HL-60 (cell line): ENCODE measurements around the gene IL20RA.

Experiments used
- GABPA ChIP-seq: IDR thresholded peaks from 2 replicates; pipeline ENCODE4 v1.6.1; 2012; ENCODE audit warnings: low read depth
- POLR2AphosphoS5 ChIP-seq: IDR thresholded peaks from 2 replicates; pipeline ENCODE4 v1.6.1; 2012; ENCODE audit warnings: low read depth
- SPI1 ChIP-seq: IDR thresholded peaks from 2 replicates; pipeline ENCODE4 v1.6.1; 2012; ENCODE audit warnings: low read depth, mild to moderate bottlenecking, borderline replicate concordance
- TF ChIP-seq, protein P1 (sequence below): IDR thresholded peaks from one replicate; pipeline ENCODE4 v1.5.1; 2011; ENCODE audit warnings: low read length, control low read depth, inconsistent platforms; ENCODE audit not compliant: insufficient read depth
- TF ChIP-seq, protein P2 (sequence below): IDR thresholded peaks from 2 replicates; pipeline ENCODE4 v1.6.1; 2012; ENCODE audit warnings: low read depth; ENCODE audit not compliant: insufficient replicate concordance

DNA sequence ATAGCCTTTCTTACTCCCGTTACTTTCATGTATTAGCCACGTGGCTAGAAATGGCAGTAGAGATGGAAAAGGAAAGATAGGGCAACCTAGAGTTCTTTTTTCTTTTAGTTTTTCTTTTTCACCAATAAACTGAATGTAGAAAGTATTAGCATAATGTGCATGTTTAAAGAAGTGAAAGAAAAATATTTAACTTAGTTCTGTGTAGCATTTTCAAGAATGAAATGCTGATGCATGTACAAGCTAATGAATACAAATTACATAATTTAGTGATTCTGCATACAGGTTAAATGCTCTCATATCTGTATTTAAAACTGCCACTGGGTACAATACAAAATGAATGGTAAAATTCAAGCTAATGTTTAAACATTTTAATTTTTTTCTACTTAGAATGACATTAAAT is 22.6 kb upstream of the IL20RA start:
- TF ChIP-seq, protein P1, sequence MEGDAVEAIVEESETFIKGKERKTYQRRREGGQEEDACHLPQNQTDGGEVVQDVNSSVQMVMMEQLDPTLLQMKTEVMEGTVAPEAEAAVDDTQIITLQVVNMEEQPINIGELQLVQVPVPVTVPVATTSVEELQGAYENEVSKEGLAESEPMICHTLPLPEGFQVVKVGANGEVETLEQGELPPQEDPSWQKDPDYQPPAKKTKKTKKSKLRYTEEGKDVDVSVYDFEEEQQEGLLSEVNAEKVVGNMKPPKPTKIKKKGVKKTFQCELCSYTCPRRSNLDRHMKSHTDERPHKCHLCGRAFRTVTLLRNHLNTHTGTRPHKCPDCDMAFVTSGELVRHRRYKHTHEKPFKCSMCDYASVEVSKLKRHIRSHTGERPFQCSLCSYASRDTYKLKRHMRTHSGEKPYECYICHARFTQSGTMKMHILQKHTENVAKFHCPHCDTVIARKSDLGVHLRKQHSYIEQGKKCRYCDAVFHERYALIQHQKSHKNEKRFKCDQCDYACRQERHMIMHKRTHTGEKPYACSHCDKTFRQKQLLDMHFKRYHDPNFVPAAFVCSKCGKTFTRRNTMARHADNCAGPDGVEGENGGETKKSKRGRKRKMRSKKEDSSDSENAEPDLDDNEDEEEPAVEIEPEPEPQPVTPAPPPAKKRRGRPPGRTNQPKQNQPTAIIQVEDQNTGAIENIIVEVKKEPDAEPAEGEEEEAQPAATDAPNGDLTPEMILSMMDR, result no peak
- TF ChIP-seq SPI1 (no peak), POLR2AphosphoS5 (no peak), GABPA (no peak)
- TF ChIP-seq, protein P2, sequence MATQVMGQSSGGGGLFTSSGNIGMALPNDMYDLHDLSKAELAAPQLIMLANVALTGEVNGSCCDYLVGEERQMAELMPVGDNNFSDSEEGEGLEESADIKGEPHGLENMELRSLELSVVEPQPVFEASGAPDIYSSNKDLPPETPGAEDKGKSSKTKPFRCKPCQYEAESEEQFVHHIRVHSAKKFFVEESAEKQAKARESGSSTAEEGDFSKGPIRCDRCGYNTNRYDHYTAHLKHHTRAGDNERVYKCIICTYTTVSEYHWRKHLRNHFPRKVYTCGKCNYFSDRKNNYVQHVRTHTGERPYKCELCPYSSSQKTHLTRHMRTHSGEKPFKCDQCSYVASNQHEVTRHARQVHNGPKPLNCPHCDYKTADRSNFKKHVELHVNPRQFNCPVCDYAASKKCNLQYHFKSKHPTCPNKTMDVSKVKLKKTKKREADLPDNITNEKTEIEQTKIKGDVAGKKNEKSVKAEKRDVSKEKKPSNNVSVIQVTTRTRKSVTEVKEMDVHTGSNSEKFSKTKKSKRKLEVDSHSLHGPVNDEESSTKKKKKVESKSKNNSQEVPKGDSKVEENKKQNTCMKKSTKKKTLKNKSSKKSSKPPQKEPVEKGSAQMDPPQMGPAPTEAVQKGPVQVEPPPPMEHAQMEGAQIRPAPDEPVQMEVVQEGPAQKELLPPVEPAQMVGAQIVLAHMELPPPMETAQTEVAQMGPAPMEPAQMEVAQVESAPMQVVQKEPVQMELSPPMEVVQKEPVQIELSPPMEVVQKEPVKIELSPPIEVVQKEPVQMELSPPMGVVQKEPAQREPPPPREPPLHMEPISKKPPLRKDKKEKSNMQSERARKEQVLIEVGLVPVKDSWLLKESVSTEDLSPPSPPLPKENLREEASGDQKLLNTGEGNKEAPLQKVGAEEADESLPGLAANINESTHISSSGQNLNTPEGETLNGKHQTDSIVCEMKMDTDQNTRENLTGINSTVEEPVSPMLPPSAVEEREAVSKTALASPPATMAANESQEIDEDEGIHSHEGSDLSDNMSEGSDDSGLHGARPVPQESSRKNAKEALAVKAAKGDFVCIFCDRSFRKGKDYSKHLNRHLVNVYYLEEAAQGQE, result no peak
